Measurements from ENCODE around the gene RNF227. TPM values are rescaled to one million over a fixed set of nuclear protein-coding genes. Genes with fewer than 3 reads are reported as not detected.
A peak's percentile ranks its signal among the peaks of the same experiment; 100 is the strongest.

The RNF227 gene
- total and polyA plus RNA-seq, 2 of the 13 experiments (the other 11 are each of a cell fraction or from before 2014, with no cell fraction given), result 0.20 to 0.79 TPM

DNA sequence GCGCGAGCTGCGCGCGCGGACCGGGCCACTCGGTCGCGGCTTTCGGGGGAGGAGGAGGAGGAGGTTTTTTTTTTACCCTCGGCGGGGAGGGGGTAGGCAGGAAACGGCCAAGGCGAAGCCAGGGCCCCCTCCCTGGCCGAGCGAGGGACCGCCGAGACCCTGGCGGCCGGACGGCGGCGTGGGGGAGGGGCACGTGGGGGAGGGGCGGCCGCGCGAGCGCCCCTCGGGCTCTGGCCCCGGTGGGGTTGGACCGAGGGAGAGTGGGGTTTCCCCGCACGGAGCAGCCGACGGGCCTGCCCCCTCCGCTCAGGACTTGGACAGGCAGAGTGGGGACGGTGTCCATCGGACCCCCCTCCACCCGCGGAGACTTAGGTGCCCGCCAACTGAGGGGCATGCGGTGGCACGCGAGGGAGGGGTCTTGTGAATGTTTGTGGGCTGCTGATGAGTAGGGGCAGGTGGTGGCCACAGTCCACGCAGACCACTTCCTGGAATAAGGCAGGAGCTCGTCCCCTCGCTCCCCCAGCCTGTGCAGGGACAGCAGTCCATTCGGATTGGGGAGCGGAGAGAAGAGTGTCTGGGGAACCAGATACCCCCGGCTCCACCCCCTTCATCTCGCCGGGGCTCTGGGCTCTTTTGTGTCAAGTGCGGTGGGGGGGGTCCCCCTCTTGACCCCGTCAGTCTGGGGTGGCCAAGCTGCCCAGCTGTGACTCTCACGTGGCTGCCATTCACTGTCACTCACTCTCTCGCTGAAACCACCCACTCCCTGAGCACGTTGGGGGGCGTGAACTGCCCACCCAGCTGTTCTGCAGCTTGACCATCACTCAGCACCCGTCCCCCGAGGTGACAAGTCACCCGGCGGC lies 30.5 kb downstream of the RNF227 start (continued):
- TF ChIP-seq, protein P1, sequence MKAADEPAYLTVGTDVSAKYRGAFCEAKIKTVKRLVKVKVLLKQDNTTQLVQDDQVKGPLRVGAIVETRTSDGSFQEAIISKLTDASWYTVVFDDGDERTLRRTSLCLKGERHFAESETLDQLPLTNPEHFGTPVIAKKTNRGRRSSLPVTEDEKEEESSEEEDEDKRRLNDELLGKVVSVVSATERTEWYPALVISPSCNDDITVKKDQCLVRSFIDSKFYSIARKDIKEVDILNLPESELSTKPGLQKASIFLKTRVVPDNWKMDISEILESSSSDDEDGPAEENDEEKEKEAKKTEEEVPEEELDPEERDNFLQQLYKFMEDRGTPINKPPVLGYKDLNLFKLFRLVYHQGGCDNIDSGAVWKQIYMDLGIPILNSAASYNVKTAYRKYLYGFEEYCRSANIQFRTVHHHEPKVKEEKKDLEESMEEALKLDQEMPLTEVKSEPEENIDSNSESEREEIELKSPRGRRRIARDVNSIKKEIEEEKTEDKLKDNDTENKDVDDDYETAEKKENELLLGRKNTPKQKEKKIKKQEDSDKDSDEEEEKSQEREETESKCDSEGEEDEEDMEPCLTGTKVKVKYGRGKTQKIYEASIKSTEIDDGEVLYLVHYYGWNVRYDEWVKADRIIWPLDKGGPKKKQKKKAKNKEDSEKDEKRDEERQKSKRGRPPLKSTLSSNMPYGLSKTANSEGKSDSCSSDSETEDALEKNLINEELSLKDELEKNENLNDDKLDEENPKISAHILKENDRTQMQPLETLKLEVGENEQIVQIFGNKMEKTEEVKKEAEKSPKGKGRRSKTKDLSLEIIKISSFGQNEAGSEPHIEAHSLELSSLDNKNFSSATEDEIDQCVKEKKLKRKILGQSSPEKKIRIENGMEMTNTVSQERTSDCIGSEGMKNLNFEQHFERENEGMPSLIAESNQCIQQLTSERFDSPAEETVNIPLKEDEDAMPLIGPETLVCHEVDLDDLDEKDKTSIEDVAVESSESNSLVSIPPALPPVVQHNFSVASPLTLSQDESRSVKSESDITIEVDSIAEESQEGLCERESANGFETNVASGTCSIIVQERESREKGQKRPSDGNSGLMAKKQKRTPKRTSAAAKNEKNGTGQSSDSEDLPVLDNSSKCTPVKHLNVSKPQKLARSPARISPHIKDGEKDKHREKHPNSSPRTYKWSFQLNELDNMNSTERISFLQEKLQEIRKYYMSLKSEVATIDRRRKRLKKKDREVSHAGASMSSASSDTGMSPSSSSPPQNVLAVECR (CRISPR knock-in tag; IDR thresholded peaks at IDR 0.05; ENCODE audit: borderline replicate concordance), result peak; percentile 56
- TF ChIP-seq ZFX (CRISPR knock-in tag; IDR thresholded peaks at IDR 0.05; ENCODE audit: low read depth) (0 out of 2 replicates have a peak, but pooled peaks have one; percentile 7), HNRNPL (IDR thresholded peaks at IDR 0.05; ENCODE audit: low read depth, low read length) (0 out of 2 replicates have a peak, but pooled peaks have one; percentile 31), HDAC1 (CRISPR knock-in tag; IDR thresholded peaks at IDR 0.05) (peak; percentile 18; the same call in 1 of the 2 replicates), ASH2L (IDR thresholded peaks at IDR 0.05; ENCODE audit: insufficient read length, low read depth, low read length) (peak; percentile 2), ADNP (CRISPR knock-in tag; IDR thresholded peaks at IDR 0.05) (no peak), MYC (CRISPR knock-in tag; IDR thresholded peaks at IDR 0.05; ENCODE audit: borderline replicate concordance) (0 out of 2 replicates have a peak, but pooled peaks have one; percentile 31), YEATS4 (CRISPR knock-in tag; IDR thresholded peaks at IDR 0.05; ENCODE audit: borderline replicate concordance) (peak; percentile 39; the same call in 1 of the 2 replicates), ZNF530 (CRISPR knock-in tag; IDR thresholded peaks at IDR 0.05; ENCODE audit: low read depth) (0 out of 2 replicates have a peak, but pooled peaks have one; percentile 45), POLR2A (IDR thresholded peaks at IDR 0.05; ENCODE audit: insufficient read depth in 1 of 2, low read depth in 2 of 2, low read length in 2 of 2) (no peak), BRD4 (CRISPR knock-in tag; IDR thresholded peaks at IDR 0.05) (0 out of 2 replicates have a peak, but pooled peaks have one; percentile 45), ONECUT2 (CRISPR knock-in tag; IDR thresholded peaks at IDR 0.05) (no peak), ZNF777 (CRISPR knock-in tag; IDR thresholded peaks at IDR 0.05) (peak; percentile 54; the same call in 1 of the 2 replicates)
- TF ChIP-seq, protein P2, sequence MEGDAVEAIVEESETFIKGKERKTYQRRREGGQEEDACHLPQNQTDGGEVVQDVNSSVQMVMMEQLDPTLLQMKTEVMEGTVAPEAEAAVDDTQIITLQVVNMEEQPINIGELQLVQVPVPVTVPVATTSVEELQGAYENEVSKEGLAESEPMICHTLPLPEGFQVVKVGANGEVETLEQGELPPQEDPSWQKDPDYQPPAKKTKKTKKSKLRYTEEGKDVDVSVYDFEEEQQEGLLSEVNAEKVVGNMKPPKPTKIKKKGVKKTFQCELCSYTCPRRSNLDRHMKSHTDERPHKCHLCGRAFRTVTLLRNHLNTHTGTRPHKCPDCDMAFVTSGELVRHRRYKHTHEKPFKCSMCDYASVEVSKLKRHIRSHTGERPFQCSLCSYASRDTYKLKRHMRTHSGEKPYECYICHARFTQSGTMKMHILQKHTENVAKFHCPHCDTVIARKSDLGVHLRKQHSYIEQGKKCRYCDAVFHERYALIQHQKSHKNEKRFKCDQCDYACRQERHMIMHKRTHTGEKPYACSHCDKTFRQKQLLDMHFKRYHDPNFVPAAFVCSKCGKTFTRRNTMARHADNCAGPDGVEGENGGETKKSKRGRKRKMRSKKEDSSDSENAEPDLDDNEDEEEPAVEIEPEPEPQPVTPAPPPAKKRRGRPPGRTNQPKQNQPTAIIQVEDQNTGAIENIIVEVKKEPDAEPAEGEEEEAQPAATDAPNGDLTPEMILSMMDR (CRISPR knock-in tag; IDR thresholded peaks at IDR 0.05), result peak; percentile 7; the same call in 1 of the 2 replicates
- TF ChIP-seq, protein P3, sequence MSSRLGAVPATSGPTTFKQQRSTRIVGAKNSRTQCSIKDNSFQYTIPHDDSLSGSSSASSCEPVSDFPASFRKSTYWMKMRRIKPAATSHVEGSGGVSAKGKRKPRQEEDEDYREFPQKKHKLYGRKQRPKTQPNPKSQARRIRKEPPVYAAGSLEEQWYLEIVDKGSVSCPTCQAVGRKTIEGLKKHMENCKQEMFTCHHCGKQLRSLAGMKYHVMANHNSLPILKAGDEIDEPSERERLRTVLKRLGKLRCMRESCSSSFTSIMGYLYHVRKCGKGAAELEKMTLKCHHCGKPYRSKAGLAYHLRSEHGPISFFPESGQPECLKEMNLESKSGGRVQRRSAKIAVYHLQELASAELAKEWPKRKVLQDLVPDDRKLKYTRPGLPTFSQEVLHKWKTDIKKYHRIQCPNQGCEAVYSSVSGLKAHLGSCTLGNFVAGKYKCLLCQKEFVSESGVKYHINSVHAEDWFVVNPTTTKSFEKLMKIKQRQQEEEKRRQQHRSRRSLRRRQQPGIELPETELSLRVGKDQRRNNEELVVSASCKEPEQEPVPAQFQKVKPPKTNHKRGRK (CRISPR knock-in tag; IDR thresholded peaks at IDR 0.05), result no peak
- TF ChIP-seq, protein P4, sequence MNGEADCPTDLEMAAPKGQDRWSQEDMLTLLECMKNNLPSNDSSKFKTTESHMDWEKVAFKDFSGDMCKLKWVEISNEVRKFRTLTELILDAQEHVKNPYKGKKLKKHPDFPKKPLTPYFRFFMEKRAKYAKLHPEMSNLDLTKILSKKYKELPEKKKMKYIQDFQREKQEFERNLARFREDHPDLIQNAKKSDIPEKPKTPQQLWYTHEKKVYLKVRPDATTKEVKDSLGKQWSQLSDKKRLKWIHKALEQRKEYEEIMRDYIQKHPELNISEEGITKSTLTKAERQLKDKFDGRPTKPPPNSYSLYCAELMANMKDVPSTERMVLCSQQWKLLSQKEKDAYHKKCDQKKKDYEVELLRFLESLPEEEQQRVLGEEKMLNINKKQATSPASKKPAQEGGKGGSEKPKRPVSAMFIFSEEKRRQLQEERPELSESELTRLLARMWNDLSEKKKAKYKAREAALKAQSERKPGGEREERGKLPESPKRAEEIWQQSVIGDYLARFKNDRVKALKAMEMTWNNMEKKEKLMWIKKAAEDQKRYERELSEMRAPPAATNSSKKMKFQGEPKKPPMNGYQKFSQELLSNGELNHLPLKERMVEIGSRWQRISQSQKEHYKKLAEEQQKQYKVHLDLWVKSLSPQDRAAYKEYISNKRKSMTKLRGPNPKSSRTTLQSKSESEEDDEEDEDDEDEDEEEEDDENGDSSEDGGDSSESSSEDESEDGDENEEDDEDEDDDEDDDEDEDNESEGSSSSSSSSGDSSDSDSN (CRISPR knock-in tag; IDR thresholded peaks at IDR 0.05), result peak; percentile 27; the same call in 1 of the 2 replicates
- TF ChIP-seq, protein P5, sequence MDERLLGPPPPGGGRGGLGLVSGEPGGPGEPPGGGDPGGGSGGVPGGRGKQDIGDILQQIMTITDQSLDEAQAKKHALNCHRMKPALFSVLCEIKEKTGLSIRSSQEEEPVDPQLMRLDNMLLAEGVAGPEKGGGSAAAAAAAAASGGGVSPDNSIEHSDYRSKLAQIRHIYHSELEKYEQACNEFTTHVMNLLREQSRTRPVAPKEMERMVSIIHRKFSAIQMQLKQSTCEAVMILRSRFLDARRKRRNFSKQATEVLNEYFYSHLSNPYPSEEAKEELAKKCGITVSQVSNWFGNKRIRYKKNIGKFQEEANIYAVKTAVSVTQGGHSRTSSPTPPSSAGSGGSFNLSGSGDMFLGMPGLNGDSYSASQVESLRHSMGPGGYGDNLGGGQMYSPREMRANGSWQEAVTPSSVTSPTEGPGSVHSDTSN (CRISPR knock-in tag; IDR thresholded peaks at IDR 0.05), result peak; percentile 18; the same call in 1 of the 2 replicates
